Psoas muscle (tissue), 8 donors: ENCODE results near the gene IFTAP. TPM values are rescaled to one million over a fixed set of nuclear protein-coding genes. Genes with fewer than 3 reads are reported as not detected.

Experiments
- ATAC-seq, 4 donors: fragments of 200-7000 bp; cut with Tn5 transposase; one replicate each; pipeline ENCODE4 v1.9.1; 2020; ENCODE audit warnings: moderate library complexity in 3 of 4, mild to moderate bottlenecking in 2 of 4
- DNase-seq, 2 donors: peaks; one replicate each; pipeline ENCODE4 v3.0.0-alpha.2; 2020
- H3K27ac ChIP-seq: fragments of 200-600 bp; one replicate; pipeline ENCODE4 v1.8.0; 2022
- H3K27me3 ChIP-seq, 3 donors: fragments of 200-600 bp in 1 of 3; one replicate each; pipeline versions ENCODE4 v1.6.1 to v1.8.0; 2013 to 2022; ENCODE audit warnings: low read length in 2 of 3, mild to moderate bottlenecking in 2 of 3, moderate library complexity in 1 of 3; ENCODE audit not compliant: insufficient read depth in 3 of 3
- H3K36me3 ChIP-seq, 2 donors: fragments of 200-600 bp in 1 of 2; one replicate each; pipeline versions ENCODE4 v1.6.1 to v1.8.0; 2013 to 2022; ENCODE audit warnings: low read depth in 1 of 2, mild to moderate bottlenecking in 1 of 2, moderate library complexity in 1 of 2; ENCODE audit not compliant: insufficient read depth in 1 of 2
- H3K4me1 ChIP-seq: fragments of 200-600 bp; one replicate; pipeline ENCODE4 v1.8.0; 2022
- H3K4me3 ChIP-seq: fragments of 200-600 bp; one replicate; pipeline ENCODE4 v1.8.0; 2022; ENCODE audit warnings: mild to moderate bottlenecking
- H3K9me3 ChIP-seq: fragments of 200-600 bp; one replicate; pipeline ENCODE4 v1.8.0; 2022
- WGBS, 3 donors: extraction: QIAGEN DNeasy Blood & Tissue Kit; methylation state at CpG; one replicate each; pipeline versions ENCODE4 v1.1.6 to v1.1.7; 2013; 5-methylcytosine and 5-hydroxymethylcytosine counted together
- intact Hi-C, 2 donors: fragments of 100-400 bp; cut with DNase I; formaldehyde crosslinking; loops; one replicate each; pipeline versions ENCODE4 v1.11.0 to v1.14.2; 2022
- polyA plus RNA-seq, 3 donors: library from polyadenylated mRNA; stranded (reverse); fragments of 200-250 nt; gene quantifications; one replicate each; pipeline ENCODE4 v1.2.3, GENCODE V29; 2013
- total RNA-seq, 4 donors: library from RNA; stranded (reverse); fragmentation: NEBNext Ultra II Directional in 2 of 4; extraction: Animal tissue kit (Norgen Biotek cat#: 25700) in 2 of 4; gene quantifications; one replicate each; pipeline versions ENCODE4 v1.2.1 to v1.2.4, GENCODE V29; 2021 to 2023
- TF ChIP-seq, protein P1 (sequence below): fragments of 200-600 bp; IDR thresholded peaks from one replicate; pipeline ENCODE4 v1.8.0; 2022; ENCODE audit warnings: antibody characterized with exemption
- donor health status: healthy with polysubstance abuse.
- donor health status: DM: no; HTN: no; CAD: no; lungs with moderate emphysema.
- donor health status: Bipolar disorder and iron deficiency.
- donor health status: healthy.
- donor health status: DM: yes; HTN: yes; CAD: no.
- donor health status: DM: no; HTN: no; CAD: no.
- donor health status: DM: no; HTN: no; CAD: no.
- donor health status: DM: yes; HTN: yes; CAD: no.

IFTAP gene
- total and polyA plus RNA-seq, 7 donors: 21.3 to 58.7 (median 28.2) TPM

DNA sequence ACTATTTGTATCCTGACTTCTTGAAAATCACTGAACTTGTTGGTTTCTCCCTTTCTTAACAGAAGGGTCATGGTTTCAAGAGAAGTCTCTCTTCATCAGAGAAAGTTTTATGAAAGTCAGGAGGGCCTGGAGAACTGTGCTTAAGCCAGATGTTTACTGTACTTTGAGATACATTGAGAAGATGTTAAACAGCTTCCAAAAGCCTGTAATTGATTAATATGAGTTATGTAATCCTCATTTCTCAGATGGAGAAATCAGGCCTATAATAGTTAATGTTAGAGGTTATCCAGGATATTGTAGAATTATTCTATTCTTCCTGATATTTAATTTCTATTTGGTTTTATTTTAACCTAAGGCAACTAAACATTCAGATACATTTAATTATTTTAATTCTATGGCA, 100.8 kb downstream of the IFTAP start:
- Histone ChIP-seq H3K27ac (no peak overlapping the region), H3K4me1 (no peaks in the 10 kb centered on the region), H3K9me3 (no peaks in the 10 kb centered on the region), H3K4me3 (no peak overlapping the region), H3K27me3 (no peaks in the 10 kb centered on the region), H3K36me3 (no peaks in the 10 kb centered on the region)
- TF ChIP-seq, protein P1, sequence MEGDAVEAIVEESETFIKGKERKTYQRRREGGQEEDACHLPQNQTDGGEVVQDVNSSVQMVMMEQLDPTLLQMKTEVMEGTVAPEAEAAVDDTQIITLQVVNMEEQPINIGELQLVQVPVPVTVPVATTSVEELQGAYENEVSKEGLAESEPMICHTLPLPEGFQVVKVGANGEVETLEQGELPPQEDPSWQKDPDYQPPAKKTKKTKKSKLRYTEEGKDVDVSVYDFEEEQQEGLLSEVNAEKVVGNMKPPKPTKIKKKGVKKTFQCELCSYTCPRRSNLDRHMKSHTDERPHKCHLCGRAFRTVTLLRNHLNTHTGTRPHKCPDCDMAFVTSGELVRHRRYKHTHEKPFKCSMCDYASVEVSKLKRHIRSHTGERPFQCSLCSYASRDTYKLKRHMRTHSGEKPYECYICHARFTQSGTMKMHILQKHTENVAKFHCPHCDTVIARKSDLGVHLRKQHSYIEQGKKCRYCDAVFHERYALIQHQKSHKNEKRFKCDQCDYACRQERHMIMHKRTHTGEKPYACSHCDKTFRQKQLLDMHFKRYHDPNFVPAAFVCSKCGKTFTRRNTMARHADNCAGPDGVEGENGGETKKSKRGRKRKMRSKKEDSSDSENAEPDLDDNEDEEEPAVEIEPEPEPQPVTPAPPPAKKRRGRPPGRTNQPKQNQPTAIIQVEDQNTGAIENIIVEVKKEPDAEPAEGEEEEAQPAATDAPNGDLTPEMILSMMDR: no peak
- no peak for DNase-seq
- intact Hi-C loops: loop anchor here in 1 of 2 donors (5.0 kb wide), 1 partner anchor 1753 kb away; no protein-coding TSS in a partner anchor
- no peak for ATAC-seq

DNA sequence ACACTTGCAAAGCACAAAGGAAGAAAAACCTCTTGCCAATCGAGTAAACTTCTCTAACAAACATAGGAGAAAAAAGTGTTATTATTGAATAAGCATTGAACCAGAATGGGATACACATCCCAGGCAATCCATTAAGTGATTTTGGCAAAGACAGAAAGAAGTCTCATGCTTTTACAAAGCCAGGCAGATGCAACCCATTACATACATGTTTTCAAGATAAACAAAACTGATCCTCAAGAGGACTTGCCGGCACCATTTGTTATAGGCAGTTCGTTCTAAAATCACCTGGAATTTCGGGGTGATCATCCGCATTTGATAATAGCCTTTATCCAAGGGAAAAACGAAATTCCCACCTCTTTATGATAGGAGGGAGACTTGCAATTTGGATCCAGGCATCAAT, 101.3 kb downstream of the IFTAP start:
- Histone ChIP-seq H3K9me3 (no peaks in the 10 kb centered on the region), H3K27ac (no peak overlapping the region), H3K4me1 (no peaks in the 10 kb centered on the region), H3K36me3 (no peaks in the 10 kb centered on the region), H3K27me3 (no peaks in the 10 kb centered on the region), H3K4me3 (no peak overlapping the region)
- 55 to 77% (median 69%) methylated on average over 6 of the region's 6 CpGs for WGBS, 3 donors
- intact Hi-C loops: loop anchor here in 1 of 2 donors (5.0 kb wide), 1 partner anchor 1753 kb away; no protein-coding TSS in a partner anchor
- DNase-seq (no peak), ATAC-seq (no peak)
- TF ChIP-seq, protein P1: no peak

DNA sequence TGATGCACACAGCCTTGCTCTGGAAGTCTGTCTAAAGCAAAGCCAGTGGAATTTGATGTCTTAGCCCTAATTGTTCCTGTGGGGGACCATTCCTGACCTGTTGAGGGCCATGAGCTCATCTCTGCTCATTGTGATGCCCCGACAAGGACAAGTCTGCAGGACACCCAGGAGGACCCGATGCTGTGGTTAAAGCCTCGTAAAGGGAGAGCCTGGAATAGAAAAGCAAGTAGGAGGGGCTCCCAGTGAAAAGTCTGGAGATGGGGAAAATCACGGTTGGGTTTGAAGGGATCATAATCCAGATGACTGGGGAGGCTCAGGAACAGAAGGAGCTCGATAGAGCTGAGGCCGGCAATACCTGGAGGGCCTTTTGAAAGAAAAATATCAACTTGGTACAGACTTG, 102.2 kb downstream of the IFTAP start:
- Histone ChIP-seq H3K9me3 (no peaks in the 10 kb centered on the region), H3K4me3 (no peak overlapping the region), H3K36me3 (no peaks in the 10 kb centered on the region), H3K4me1 (no peaks in the 10 kb centered on the region), H3K27me3 (no peaks in the 10 kb centered on the region), H3K27ac (no peak overlapping the region)
- intact Hi-C loops: loop anchor here in 1 of 2 donors (5.0 kb wide), 1 partner anchor 1754 kb away; no protein-coding TSS in a partner anchor
- DNase-seq: no peak
- 62 to 73% (median 65%) methylated on average over 6 of the region's 6 CpGs for WGBS, 3 donors
- TF ChIP-seq, protein P1: no peak
- no peak for ATAC-seq

GRCh38 chr11:36699271-36699670, 105.0 kb downstream of the IFTAP start:
- H3K9me3 ChIP-seq: no peaks in the 10 kb centered on the region
- H3K36me3 ChIP-seq: no peaks in the 10 kb centered on the region
- H3K27ac ChIP-seq: no peak overlapping the region
- intact Hi-C loops: loop anchor here in 1 of 2 donors (5.0 kb wide), 1 partner anchor 1757 kb away; no protein-coding TSS in a partner anchor
- ATAC-seq (no peak), DNase-seq (no peak)
- H3K4me1 ChIP-seq: no peaks in the 10 kb centered on the region
- no peak overlapping the region for H3K4me3 ChIP-seq
- WGBS, 3 donors: 71 to 79% (median 75%) methylated on average over 6 of the region's 6 CpGs
- TF ChIP-seq, protein P1: no peak
- no peaks in the 10 kb centered on the region for H3K27me3 ChIP-seq

DNA sequence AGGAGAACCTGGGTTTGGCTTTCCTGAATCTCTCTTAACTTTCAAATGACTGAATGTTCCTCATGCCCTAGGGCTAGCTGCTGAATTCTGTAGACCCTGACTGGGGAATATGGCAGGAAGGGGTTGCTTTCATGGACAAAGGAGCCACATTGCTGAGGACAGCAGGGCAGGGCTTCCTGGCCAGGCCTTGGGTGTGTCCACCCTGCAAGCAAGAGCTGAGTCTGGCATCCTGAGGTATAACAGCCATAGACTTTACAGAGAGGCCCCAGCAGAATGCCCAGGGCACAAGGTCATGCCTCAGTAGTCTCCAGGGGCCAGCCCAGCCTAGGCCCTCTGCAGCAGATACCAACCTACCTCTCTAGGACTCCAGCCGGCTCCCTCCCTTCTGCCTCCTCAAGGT, 105.9 kb downstream of the IFTAP start:
- Histone ChIP-seq H3K4me1 (no peaks in the 10 kb centered on the region), H3K36me3 (no peaks in the 10 kb centered on the region), H3K27me3 (no peaks in the 10 kb centered on the region), H3K4me3 (no peak overlapping the region), H3K27ac (no peak overlapping the region), H3K9me3 (no peaks in the 10 kb centered on the region)
- TF ChIP-seq, protein P1: no peak
- WGBS, 3 donors: 67 to 92% (median 80%) methylated on average over 1 of the region's 1 CpG
- DNase-seq: no peak
- no peak for ATAC-seq
- intact Hi-C loops: no loop called here
